ENCODE data around the gene GNAI1. TPM values are rescaled to one million over a fixed set of nuclear protein-coding genes. Genes with fewer than 3 reads are reported as not detected.

The GNAI1 gene
- total and polyA plus RNA-seq, 2 donors (not counting 1 experiment from before 2014, with no cell fraction given) = not detected

GRCh38 chr7:80150611-80151273 is 16.1 kb downstream of the GNAI1 start:
- Histone ChIP-seq H3K4me3 (ENCODE audit: control extremely low read depth in 1 of 5, extremely low read depth in 1 of 5, insufficient read depth in 1 of 5, low read depth in 2 of 5, low read length in 4 of 5) (no peak overlapping the region), H3K27me3 (replicated peaks in 1 of 4; ENCODE audit: control extremely low read depth in 1 of 4, control insufficient read depth in 3 of 4, insufficient read depth in 4 of 4, low read length in 3 of 4) (no peaks in the 10 kb centered on the region), H3K36me3 (replicated peaks in 1 of 2; ENCODE audit: control extremely low read depth in 1 of 2, control insufficient read depth in 1 of 2, extremely low read depth in 1 of 2, insufficient read depth in 2 of 2, low read length in 1 of 2) (no peaks in the 10 kb centered on the region), H3K9me3 (ENCODE audit: control extremely low read depth in 1 of 3, control insufficient read depth in 2 of 3, insufficient read depth in 1 of 3, low read length in 2 of 3) (no peaks in the 10 kb centered on the region), H3K4me2 (replicated peaks; ENCODE audit: low read depth, low read length, poor library complexity, severe bottlenecking) (no peak overlapping the region), H3K79me2 (ENCODE audit: control insufficient read depth, insufficient read depth, low read length) (no peaks in the 10 kb centered on the region), H2AFZ (ENCODE audit: insufficient read depth, low read depth, low read length, poor library complexity, severe bottlenecking) (no peak overlapping the region), H4K20me1 (ENCODE audit: control insufficient read depth, insufficient read depth, low read length, poor library complexity, severe bottlenecking) (no peaks in the 10 kb centered on the region), H3K4me1 (ENCODE audit: control insufficient read depth in 2 of 2, insufficient read depth in 2 of 2, low read length in 2 of 2) (no peaks in the 10 kb centered on the region), H3K9ac (ENCODE audit: low read length) (no peak overlapping the region), H3K27ac (ENCODE audit: low read length in 2 of 2) (no peak overlapping the region)
- Mint-ChIP-seq H3K27me3 (no peaks in the 10 kb centered on the region), H3K27ac (no peak overlapping the region), H3K4me1 (no peaks in the 10 kb centered on the region), H3K4me3 (no peak overlapping the region), H3K9me3 (ENCODE audit: insufficient read depth) (no peaks in the 10 kb centered on the region)
- POLR2A ChIA-PET = no interaction called here
- WGBS (ENCODE audit: insufficient coverage) = 94% methylated on average over 3 of the region's 5 CpGs
- no peak for DNase-seq
- intact Hi-C loops (cut with micrococcal nuclease) = no loop called here
- ATAC-seq (ENCODE audit: low read depth) = no peak
- CTCF ChIA-PET = no interaction called here
- TF ChIP-seq CTCF (IDR thresholded peaks at IDR 0.05) (no peak), EZH2 (IDR thresholded peaks at IDR 0.05; ENCODE audit: borderline replicate concordance, insufficient read depth, low read depth, low read length, poor library complexity, severe bottlenecking) (no peak)

- H3K9me3 ChIP-seq (ENCODE audit: control extremely low read depth in 1 of 3, control insufficient read depth in 2 of 3, insufficient read depth in 1 of 3, low read length in 2 of 3) = no peaks in the 10 kb centered on the region
- intact Hi-C loops (cut with micrococcal nuclease) = no loop called here
- no peak overlapping the region for H3K4me2 ChIP-seq (replicated peaks; ENCODE audit: low read depth, low read length, poor library complexity, severe bottlenecking)
- H4K20me1 ChIP-seq (ENCODE audit: control insufficient read depth, insufficient read depth, low read length, poor library complexity, severe bottlenecking) = no peaks in the 10 kb centered on the region
- DNase-seq = no peak
- H3K4me1 ChIP-seq (ENCODE audit: control insufficient read depth in 2 of 2, insufficient read depth in 2 of 2, low read length in 2 of 2) = no peaks in the 10 kb centered on the region
- H3K9me3 Mint-ChIP-seq (ENCODE audit: insufficient read depth) = no peaks in the 10 kb centered on the region
- no peak overlapping the region for H3K4me3 Mint-ChIP-seq
- H3K9ac ChIP-seq (ENCODE audit: low read length) = no peak overlapping the region
- POLR2A ChIA-PET = no interaction called here
- no peak for TF ChIP-seq CTCF (IDR thresholded peaks at IDR 0.05)
- TF ChIP-seq EZH2 (IDR thresholded peaks at IDR 0.05; ENCODE audit: borderline replicate concordance, insufficient read depth, low read depth, low read length, poor library complexity, severe bottlenecking) = no peak
- no peak overlapping the region for H3K4me3 ChIP-seq (ENCODE audit: control extremely low read depth in 1 of 5, extremely low read depth in 1 of 5, insufficient read depth in 1 of 5, low read depth in 2 of 5, low read length in 4 of 5)
- no peak for ATAC-seq (ENCODE audit: low read depth)
- no peaks in the 10 kb centered on the region for H3K27me3 Mint-ChIP-seq
- no peaks in the 10 kb centered on the region for H3K4me1 Mint-ChIP-seq
- H3K27ac Mint-ChIP-seq = no peak overlapping the region
- H3K27me3 ChIP-seq (replicated peaks in 1 of 4; ENCODE audit: control extremely low read depth in 1 of 4, control insufficient read depth in 3 of 4, insufficient read depth in 4 of 4, low read length in 3 of 4) = no peaks in the 10 kb centered on the region
- no peak overlapping the region for H2AFZ ChIP-seq (ENCODE audit: insufficient read depth, low read depth, low read length, poor library complexity, severe bottlenecking)
- no peak overlapping the region for H3K27ac ChIP-seq (ENCODE audit: low read length in 2 of 2)
- H3K79me2 ChIP-seq (ENCODE audit: control insufficient read depth, insufficient read depth, low read length) = no peaks in the 10 kb centered on the region
- H3K36me3 ChIP-seq (replicated peaks in 1 of 2; ENCODE audit: control extremely low read depth in 1 of 2, control insufficient read depth in 1 of 2, extremely low read depth in 1 of 2, insufficient read depth in 2 of 2, low read length in 1 of 2) = no peaks in the 10 kb centered on the region
- CTCF ChIA-PET = no interaction called here
These were observed 16.6 kb downstream of the GNAI1 start for GRCh38 chr7:80151274-80151665.

Measured in B cell (primary cell).